ENCODE results near the gene PITPNM3. TPM values are rescaled to one million over a fixed set of nuclear protein-coding genes. Genes with fewer than 3 reads are reported as not detected.

The PITPNM3 gene
- total and polyA plus RNA-seq, 4 donors = 2.0 to 12.6 (median 5.4) TPM

- no peak for ATAC-seq (ENCODE audit: insufficient read depth, low FRiP score)
- TF ChIP-seq, protein P1, sequence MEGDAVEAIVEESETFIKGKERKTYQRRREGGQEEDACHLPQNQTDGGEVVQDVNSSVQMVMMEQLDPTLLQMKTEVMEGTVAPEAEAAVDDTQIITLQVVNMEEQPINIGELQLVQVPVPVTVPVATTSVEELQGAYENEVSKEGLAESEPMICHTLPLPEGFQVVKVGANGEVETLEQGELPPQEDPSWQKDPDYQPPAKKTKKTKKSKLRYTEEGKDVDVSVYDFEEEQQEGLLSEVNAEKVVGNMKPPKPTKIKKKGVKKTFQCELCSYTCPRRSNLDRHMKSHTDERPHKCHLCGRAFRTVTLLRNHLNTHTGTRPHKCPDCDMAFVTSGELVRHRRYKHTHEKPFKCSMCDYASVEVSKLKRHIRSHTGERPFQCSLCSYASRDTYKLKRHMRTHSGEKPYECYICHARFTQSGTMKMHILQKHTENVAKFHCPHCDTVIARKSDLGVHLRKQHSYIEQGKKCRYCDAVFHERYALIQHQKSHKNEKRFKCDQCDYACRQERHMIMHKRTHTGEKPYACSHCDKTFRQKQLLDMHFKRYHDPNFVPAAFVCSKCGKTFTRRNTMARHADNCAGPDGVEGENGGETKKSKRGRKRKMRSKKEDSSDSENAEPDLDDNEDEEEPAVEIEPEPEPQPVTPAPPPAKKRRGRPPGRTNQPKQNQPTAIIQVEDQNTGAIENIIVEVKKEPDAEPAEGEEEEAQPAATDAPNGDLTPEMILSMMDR (IDR thresholded peaks at IDR 0.05; ENCODE audit: control extremely low read depth, extremely low read depth) = no peak
- WGBS, 2 donors = 86 to 90% methylated on average over 14 of the region's 14 CpGs
Observed at GRCh38 chr17:6458460-6458950, 97.8 kb downstream of the PITPNM3 start.

DNA sequence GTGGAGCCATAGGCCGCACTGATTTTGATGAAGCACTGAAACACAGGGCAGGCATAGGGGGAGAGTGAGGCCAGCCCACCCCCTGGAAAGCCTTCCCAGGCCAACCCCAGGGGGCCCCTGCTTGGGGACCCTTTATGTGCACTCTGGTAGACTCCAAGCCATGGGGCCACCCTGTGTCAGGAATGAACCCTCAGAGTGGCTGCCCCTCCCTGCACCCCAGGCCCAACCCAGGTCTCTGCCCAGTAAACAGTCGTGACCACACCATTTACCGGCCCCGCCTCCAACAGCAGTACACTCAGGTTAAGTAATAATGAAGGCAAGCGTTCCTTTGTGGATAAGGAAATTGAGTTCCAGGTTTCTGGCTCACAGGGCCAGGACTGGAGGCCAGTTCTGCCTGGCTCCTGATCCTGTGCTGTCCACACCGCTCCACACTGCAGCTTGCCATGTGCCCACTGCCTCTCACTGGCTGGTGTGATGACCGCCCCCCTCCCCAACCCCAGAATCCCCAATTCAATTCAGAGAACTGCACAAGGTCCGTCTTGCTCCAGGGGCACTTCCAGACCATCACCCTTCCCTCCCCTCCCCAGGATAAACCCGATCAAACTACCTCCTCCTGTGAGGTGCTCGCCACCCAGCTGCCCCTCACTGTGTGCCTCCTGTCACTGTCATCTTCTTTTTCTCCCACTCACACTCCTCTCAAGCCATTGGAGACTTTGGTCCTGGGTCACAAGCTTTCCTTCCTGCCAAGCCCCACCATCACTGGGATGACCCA, 98.5 kb downstream of the PITPNM3 start:
- no peak overlapping the region for H3K9ac ChIP-seq (ENCODE audit: insufficient read depth in 1 of 2, low read length in 2 of 2)
- no peak overlapping the region for H3K27ac ChIP-seq (ENCODE audit: low read depth in 1 of 2, low read length in 1 of 2)
- H3K4me1 ChIP-seq (ENCODE audit: control insufficient read depth in 5 of 5, insufficient read depth in 5 of 5, low read length in 5 of 5) = no peaks in the 10 kb centered on the region
- H3K27me3 ChIP-seq (ENCODE audit: control insufficient read depth in 3 of 3, insufficient read depth in 3 of 3, low read length in 2 of 3) = no peaks in the 10 kb centered on the region
- DNase-seq (no peak), ATAC-seq (ENCODE audit: insufficient read depth, low FRiP score) (no peak)
- H3K9me3 ChIP-seq (ENCODE audit: control insufficient read depth in 4 of 4, insufficient read depth in 3 of 4, low read length in 3 of 4) = no peaks in the 10 kb centered on the region
- TF ChIP-seq, protein P1 (IDR thresholded peaks at IDR 0.05; ENCODE audit: control extremely low read depth, extremely low read depth) = no peak
- 83 to 86% methylated on average over 10 of the region's 10 CpGs for WGBS, 2 donors
- H3K4me3 ChIP-seq = no peak overlapping the region
- H3K36me3 ChIP-seq (ENCODE audit: control insufficient read depth in 4 of 4, insufficient read depth in 4 of 4, low read length in 4 of 4) = peaks cover 0 to 8% (median 0%) of the 10 kb centered on the region in 4 donors

More at GRCh38 chr17:6458460-6458950, 97.8 kb downstream of the PITPNM3 start:
- Histone ChIP-seq H3K9ac (ENCODE audit: insufficient read depth in 1 of 2, low read length in 2 of 2) (no peak overlapping the region), H3K9me3 (ENCODE audit: control insufficient read depth in 4 of 4, insufficient read depth in 3 of 4, low read length in 3 of 4) (no peaks in the 10 kb centered on the region), H3K27me3 (ENCODE audit: control insufficient read depth in 3 of 3, insufficient read depth in 3 of 3, low read length in 2 of 3) (no peaks in the 10 kb centered on the region), H3K27ac (ENCODE audit: low read depth in 1 of 2, low read length in 1 of 2) (no peak overlapping the region), H3K36me3 (ENCODE audit: control insufficient read depth in 4 of 4, insufficient read depth in 4 of 4, low read length in 4 of 4) (peaks cover 0 to 8% (median 0%) of the 10 kb centered on the region in 4 donors), H3K4me1 (ENCODE audit: control insufficient read depth in 5 of 5, insufficient read depth in 5 of 5, low read length in 5 of 5) (no peaks in the 10 kb centered on the region), H3K4me3 (no peak overlapping the region)
- no peak for DNase-seq

- H3K9me3 ChIP-seq (ENCODE audit: control insufficient read depth in 4 of 4, insufficient read depth in 3 of 4, low read length in 3 of 4) = no peaks in the 10 kb centered on the region
- no peak overlapping the region for H3K9ac ChIP-seq (ENCODE audit: insufficient read depth in 1 of 2, low read length in 2 of 2)
- H3K27ac ChIP-seq (ENCODE audit: low read depth in 1 of 2, low read length in 1 of 2) = no peak overlapping the region
- 84 to 86% methylated on average over 14 of the region's 14 CpGs for WGBS, 2 donors
- no peaks in the 10 kb centered on the region for H3K27me3 ChIP-seq (ENCODE audit: control insufficient read depth in 3 of 3, insufficient read depth in 3 of 3, low read length in 2 of 3)
- H3K4me3 ChIP-seq = no peak overlapping the region
- ATAC-seq (ENCODE audit: insufficient read depth, low FRiP score) (no peak), DNase-seq (no peak)
- TF ChIP-seq, protein P1 (IDR thresholded peaks at IDR 0.05; ENCODE audit: control extremely low read depth, extremely low read depth) = no peak
- H3K36me3 ChIP-seq (ENCODE audit: control insufficient read depth in 4 of 4, insufficient read depth in 4 of 4, low read length in 4 of 4) = peaks cover 0 to 8% (median 0%) of the 10 kb centered on the region in 4 donors
- no peaks in the 10 kb centered on the region for H3K4me1 ChIP-seq (ENCODE audit: control insufficient read depth in 5 of 5, insufficient read depth in 5 of 5, low read length in 5 of 5)
Observed at GRCh38 chr17:6456914-6457687, 99.3 kb downstream of the PITPNM3 start.
